ENCODE results near the gene ELFN1.

- no peak for TF ChIP-seq CTCF (IDR thresholded peaks at IDR 0.05; ENCODE audit: insufficient read depth, low read length, poor library complexity, severe bottlenecking)
- no peak for TF ChIP-seq EZH2phosphoT487 (conservative IDR thresholded peaks at IDR 0.05; ENCODE audit: low read length)
Observed at GRCh38 chr7:1696671-1697498, 26.8 kb downstream of the ELFN1 start.
